Hair follicle dermal papilla cell (primary cell): ENCODE data around the gene MMP17. TPM values are rescaled to one million over a fixed set of nuclear protein-coding genes. Genes with fewer than 3 reads are reported as not detected.

ENCODE experiments used
- small RNA-seq: library from RNA; depleted of rRNA; stranded (forward); fragments of <200 nt; gene quantifications from one replicate; pipeline ENCODE3, GENCODE V24; 2012
- total RNA-seq: library from RNA; depleted of rRNA; stranded (reverse); fragments of >200 nt; gene quantifications from 2 replicates; pipeline ENCODE4 v1.2.3, GENCODE V29; 2012

The MMP17 gene
- 11.2 and 18.5 TPM in 2 replicates for total RNA-seq

GRCh38 chr12:131827961-131828534, at the start of gene MMP17:
Gene MMP17 (plus strand): TSS chr12:131828393. CDS start chr12:131828495, 102 bp downstream.

GRCh38 chr12:131894313-131894860, 66.2 kb downstream of the MMP17 start, which contains the start of gene ULK1:
Gene ULK1 (plus strand): TSS chr12:131894622. CDS start chr12:131895002, 380 bp downstream.

Small RNA genes within 50 kb of the gene (small RNA-seq; reads per million reads assigned to genes)
- gene RNA5SP378 (not detected), gene RNU6-1017P (not detected)

Other genes with a start within 250 kb of the MMP17 start
- gene SFSWAP, start 117.3 kb upstream of the MMP17 start, total RNA-seq, result 31.7 and 40.7 TPM in 2 replicates
- 13.3 and 14.8 TPM in 2 replicates for gene ULK1, start 66.2 kb downstream of the MMP17 start, total RNA-seq
- gene PUS1, start 100.9 kb downstream of the MMP17 start, total RNA-seq, result 8.0 and 11.0 TPM in 2 replicates
- gene EP400, start 121.5 kb downstream of the MMP17 start, total RNA-seq, result 14.1 and 16.1 TPM in 2 replicates